Gastrocnemius medialis (tissue), 4 donors: ENCODE data around the gene AGAP3.

Experiments used
- POLR2A ChIP-seq, 2 donors: fragments of 450-650 bp; IDR thresholded peaks; one replicate each; pipeline ENCODE4 v1.6.1; 2017; ENCODE audit warnings: antibody characterized with exemption in 2 of 2, mild to moderate bottlenecking in 2 of 2, moderate library complexity in 2 of 2
- TF ChIP-seq, protein P1 (sequence below), 5 experiments: fragments of 450-650 bp in 3 of 5; fragments of 200-600 bp in 2 of 5; sonication (generic) in 2 of 5; IDR thresholded peaks in 4 of 5; conservative IDR thresholded peaks in 1 of 5; 1 replicate in 4 of 5; 2 replicates in 1 of 5; pipeline ENCODE4 v1.5.1; 2016 to 2019; ENCODE audit warnings: antibody characterized with exemption in 5 of 5, mild to moderate bottlenecking in 3 of 5, moderate library complexity in 3 of 5

DNA sequence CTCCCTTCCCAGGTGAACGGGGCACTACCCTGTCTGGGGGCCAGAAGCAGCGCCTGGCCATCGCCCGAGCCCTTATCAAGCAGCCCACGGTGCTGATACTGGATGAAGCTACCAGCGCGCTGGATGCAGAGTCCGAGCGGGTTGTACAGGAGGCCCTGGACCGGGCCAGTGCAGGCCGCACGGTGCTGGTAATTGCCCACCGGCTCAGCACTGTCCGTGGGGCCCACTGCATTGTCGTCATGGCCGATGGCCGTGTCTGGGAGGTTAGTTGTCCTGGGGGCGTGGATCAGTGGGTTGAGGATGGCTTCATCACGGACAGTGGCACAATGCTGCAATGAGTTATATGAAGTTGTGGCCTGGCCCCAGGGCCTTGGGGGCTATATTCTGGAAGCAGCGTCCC lies 42.3 kb upstream of the AGAP3 start:
- TF ChIP-seq, protein P1, sequence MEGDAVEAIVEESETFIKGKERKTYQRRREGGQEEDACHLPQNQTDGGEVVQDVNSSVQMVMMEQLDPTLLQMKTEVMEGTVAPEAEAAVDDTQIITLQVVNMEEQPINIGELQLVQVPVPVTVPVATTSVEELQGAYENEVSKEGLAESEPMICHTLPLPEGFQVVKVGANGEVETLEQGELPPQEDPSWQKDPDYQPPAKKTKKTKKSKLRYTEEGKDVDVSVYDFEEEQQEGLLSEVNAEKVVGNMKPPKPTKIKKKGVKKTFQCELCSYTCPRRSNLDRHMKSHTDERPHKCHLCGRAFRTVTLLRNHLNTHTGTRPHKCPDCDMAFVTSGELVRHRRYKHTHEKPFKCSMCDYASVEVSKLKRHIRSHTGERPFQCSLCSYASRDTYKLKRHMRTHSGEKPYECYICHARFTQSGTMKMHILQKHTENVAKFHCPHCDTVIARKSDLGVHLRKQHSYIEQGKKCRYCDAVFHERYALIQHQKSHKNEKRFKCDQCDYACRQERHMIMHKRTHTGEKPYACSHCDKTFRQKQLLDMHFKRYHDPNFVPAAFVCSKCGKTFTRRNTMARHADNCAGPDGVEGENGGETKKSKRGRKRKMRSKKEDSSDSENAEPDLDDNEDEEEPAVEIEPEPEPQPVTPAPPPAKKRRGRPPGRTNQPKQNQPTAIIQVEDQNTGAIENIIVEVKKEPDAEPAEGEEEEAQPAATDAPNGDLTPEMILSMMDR (IDR thresholded peaks at IDR 0.05 in 4 of 5, conservative IDR thresholded peaks at IDR 0.05 in 1 of 5) = no peak
- TF ChIP-seq POLR2A (IDR thresholded peaks at IDR 0.05) = no peak
